Measurements from ENCODE around the gene JUNB. TPM values are rescaled to one million over a fixed set of nuclear protein-coding genes. Genes with fewer than 3 reads are reported as not detected.

Gene JUNB
- total and polyA plus RNA-seq, 4 donors, result 111 to 689 (median 163) TPM

DNA sequence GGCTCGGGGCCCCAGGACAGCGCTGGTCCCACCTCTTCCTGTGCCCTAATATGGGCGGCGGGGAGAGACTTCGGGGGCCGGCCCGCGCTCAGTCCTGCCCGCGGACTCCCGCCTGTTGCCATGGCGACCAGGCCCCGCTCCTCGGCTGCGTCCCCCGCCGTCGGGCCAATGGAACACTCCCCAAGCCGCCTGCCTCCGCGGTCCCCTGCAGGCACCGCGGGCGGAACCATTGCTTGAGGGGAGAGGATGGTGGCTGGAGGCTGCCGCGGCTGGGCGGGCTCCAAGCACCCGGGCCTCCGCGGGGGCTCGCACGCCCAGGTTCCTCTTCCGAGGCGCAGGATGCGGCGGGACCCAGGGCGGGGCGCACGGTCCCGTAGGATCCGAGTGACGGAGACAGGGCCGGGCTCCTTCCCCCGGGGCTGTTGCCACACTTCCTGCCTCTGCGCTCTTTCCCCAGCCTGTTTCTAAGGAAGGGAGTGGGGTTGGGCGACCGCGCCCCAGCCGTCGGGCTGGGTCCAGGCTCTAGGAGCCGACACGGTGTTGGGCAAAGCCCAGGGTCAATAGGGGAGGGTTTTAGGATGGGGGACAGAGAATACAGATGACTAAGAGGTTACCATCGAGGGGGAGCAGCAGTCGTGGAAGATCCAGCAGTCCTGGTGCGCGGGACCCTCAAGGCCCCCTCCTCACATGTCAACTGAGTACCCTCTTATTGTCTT is 1.2 kb upstream of the JUNB start:
- Histone ChIP-seq H3K9ac (ENCODE audit: insufficient read depth in 1 of 2, low read length in 2 of 2) (peak overlapping the region; percentile 42 to 85), H3K36me3 (ENCODE audit: control insufficient read depth in 4 of 4, insufficient read depth in 4 of 4, low read length in 4 of 4) (no peaks in the 10 kb centered on the region), H3K27ac (ENCODE audit: low read depth in 1 of 2, low read length in 1 of 2) (peak overlapping the region; percentile 98 to 100), H3K9me3 (ENCODE audit: control insufficient read depth in 4 of 4, insufficient read depth in 3 of 4, low read length in 3 of 4) (no peaks in the 10 kb centered on the region), H3K4me3 (peak overlapping the region; percentile 60), H3K27me3 (ENCODE audit: control insufficient read depth in 3 of 3, insufficient read depth in 3 of 3, low read length in 2 of 3) (no peaks in the 10 kb centered on the region), H3K4me1 (ENCODE audit: control insufficient read depth in 5 of 5, insufficient read depth in 5 of 5, low read length in 5 of 5) (peaks cover 0 to 72% (median 30%) of the 10 kb centered on the region in 5 donors)
- DNase-seq (peak; percentile 97 to 98 (median 97)), ATAC-seq (ENCODE audit: insufficient read depth, low FRiP score) (peak; percentile 57)
- TF ChIP-seq CTCF (IDR thresholded peaks at IDR 0.05; ENCODE audit: control extremely low read depth, extremely low read depth), result no peak
- 0 to 1% methylated on average over 50 to 56 of the region's 56 CpGs for WGBS, 2 donors

GRCh38 chr19:12790628-12791344 is 500 bp upstream of the JUNB start:
- peak overlapping the region; percentile 60 for H3K4me3 ChIP-seq
- no peaks in the 10 kb centered on the region for H3K9me3 ChIP-seq (ENCODE audit: control insufficient read depth in 4 of 4, insufficient read depth in 3 of 4, low read length in 3 of 4)
- no peak for TF ChIP-seq CTCF (IDR thresholded peaks at IDR 0.05; ENCODE audit: control extremely low read depth, extremely low read depth)
- H3K4me1 ChIP-seq (ENCODE audit: control insufficient read depth in 5 of 5, insufficient read depth in 5 of 5, low read length in 5 of 5), result peaks cover 0 to 65% (median 23%) of the 10 kb centered on the region in 5 donors
- H3K9ac ChIP-seq (ENCODE audit: insufficient read depth in 1 of 2, low read length in 2 of 2), result peak overlapping the region; percentile 42 to 85
- no peak for ATAC-seq (ENCODE audit: insufficient read depth, low FRiP score)
- peak overlapping the region; percentile 98 to 100 for H3K27ac ChIP-seq (ENCODE audit: low read depth in 1 of 2, low read length in 1 of 2)
- DNase-seq, result peak in 1 of 3 donors; percentile 41
- H3K36me3 ChIP-seq (ENCODE audit: control insufficient read depth in 4 of 4, insufficient read depth in 4 of 4, low read length in 4 of 4), result no peaks in the 10 kb centered on the region
- WGBS, 2 donors, result 0 to 1% methylated on average over 20 to 22 of the region's 22 CpGs
- no peaks in the 10 kb centered on the region for H3K27me3 ChIP-seq (ENCODE audit: control insufficient read depth in 3 of 3, insufficient read depth in 3 of 3, low read length in 2 of 3)

DNA sequence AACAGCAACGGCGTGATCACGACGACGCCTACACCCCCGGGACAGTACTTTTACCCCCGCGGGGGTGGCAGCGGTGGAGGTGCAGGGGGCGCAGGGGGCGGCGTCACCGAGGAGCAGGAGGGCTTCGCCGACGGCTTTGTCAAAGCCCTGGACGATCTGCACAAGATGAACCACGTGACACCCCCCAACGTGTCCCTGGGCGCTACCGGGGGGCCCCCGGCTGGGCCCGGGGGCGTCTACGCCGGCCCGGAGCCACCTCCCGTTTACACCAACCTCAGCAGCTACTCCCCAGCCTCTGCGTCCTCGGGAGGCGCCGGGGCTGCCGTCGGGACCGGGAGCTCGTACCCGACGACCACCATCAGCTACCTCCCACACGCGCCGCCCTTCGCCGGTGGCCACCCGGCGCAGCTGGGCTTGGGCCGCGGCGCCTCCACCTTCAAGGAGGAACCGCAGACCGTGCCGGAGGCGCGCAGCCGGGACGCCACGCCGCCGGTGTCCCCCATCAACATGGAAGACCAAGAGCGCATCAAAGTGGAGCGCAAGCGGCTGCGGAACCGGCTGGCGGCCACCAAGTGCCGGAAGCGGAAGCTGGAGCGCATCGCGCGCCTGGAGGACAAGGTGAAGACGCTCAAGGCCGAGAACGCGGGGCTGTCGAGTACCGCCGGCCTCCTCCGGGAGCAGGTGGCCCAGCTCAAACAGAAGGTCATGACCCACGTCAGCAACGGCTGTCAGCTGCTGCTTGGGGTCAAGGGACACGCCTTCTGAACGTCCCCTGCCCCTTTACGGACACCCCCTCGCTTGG is 966 bp downstream of the JUNB start:
- peak overlapping the region; percentile 95 for H3K4me3 ChIP-seq
- DNase-seq, result peak; percentile 72 to 77 (median 76)
- H3K9me3 ChIP-seq (ENCODE audit: control insufficient read depth in 4 of 4, insufficient read depth in 3 of 4, low read length in 3 of 4), result no peaks in the 10 kb centered on the region
- 0% methylated on average over 73 to 84 of the region's 84 CpGs for WGBS, 2 donors
- H3K36me3 ChIP-seq (ENCODE audit: control insufficient read depth in 4 of 4, insufficient read depth in 4 of 4, low read length in 4 of 4), result peaks cover 0 to 4% (median 0%) of the 10 kb centered on the region in 4 donors
- ATAC-seq (ENCODE audit: insufficient read depth, low FRiP score), result no peak
- peaks cover 0 to 58% (median 21%) of the 10 kb centered on the region in 5 donors for H3K4me1 ChIP-seq (ENCODE audit: control insufficient read depth in 5 of 5, insufficient read depth in 5 of 5, low read length in 5 of 5)
- no peak for TF ChIP-seq CTCF (IDR thresholded peaks at IDR 0.05; ENCODE audit: control extremely low read depth, extremely low read depth)
- peak overlapping the region; percentile 63 to 85 for H3K9ac ChIP-seq (ENCODE audit: insufficient read depth in 1 of 2, low read length in 2 of 2)
- H3K27me3 ChIP-seq (ENCODE audit: control insufficient read depth in 3 of 3, insufficient read depth in 3 of 3, low read length in 2 of 3), result no peaks in the 10 kb centered on the region
- H3K27ac ChIP-seq (ENCODE audit: low read depth in 1 of 2, low read length in 1 of 2), result peak overlapping the region; percentile 98 to 100
